Adrenal gland (tissue), 12 donors: Measurements from ENCODE around the gene ASB1. TPM values are rescaled to one million over a fixed set of nuclear protein-coding genes. Genes with fewer than 3 reads are reported as not detected.

Experiments
- DNase-seq, 7 donors: peaks; one replicate each; pipeline ENCODE4 v3.0.0-alpha.2; 2019 to 2020
- H3K27ac ChIP-seq, 5 donors: fragments of 200-600 bp; sonication (generic) in 4 of 5; 1 replicate in 3 of 5; 2 replicates in 2 of 5; pipeline versions ENCODE4 v1.5.1 to v1.8.0; 2016 to 2020; ENCODE audit warnings: mild to moderate bottlenecking in 1 of 5
- H3K27me3 ChIP-seq: fragments of 200-600 bp; 2 replicates; pipeline ENCODE4 v1.8.0; 2021
- H3K36me3 ChIP-seq, 2 donors: fragments of 200-600 bp; replicated peaks in 1 of 2; 1 replicate in 1 of 2; 2 replicates in 1 of 2; pipeline versions ENCODE4 v1.5.1 to v1.8.0; 2018 to 2022
- H3K4me1 ChIP-seq, 2 donors: fragments of 200-600 bp; replicated peaks in 1 of 2; 1 replicate in 1 of 2; 2 replicates in 1 of 2; pipeline versions ENCODE4 v1.5.1 to v1.8.0; 2018 to 2021
- H3K4me3 ChIP-seq, 4 donors: fragments of 200-600 bp; sonication (generic) in 3 of 4; one replicate each; pipeline ENCODE4 v1.5.1; 2016 to 2018
- H3K9me3 ChIP-seq, 3 donors: fragments of 200-600 bp; sonication (generic) in 1 of 3; replicated peaks in 1 of 3; 1 replicate in 2 of 3; 2 replicates in 1 of 3; pipeline versions ENCODE4 v1.5.1 to v1.8.0; 2016 to 2021
- CTCF ChIP-seq, 6 experiments: fragments of 450-650 bp in 4 of 6; fragments of 200-600 bp in 2 of 6; sonication (generic) in 1 of 6; IDR thresholded peaks; 1 replicate in 5 of 6; 2 replicates in 1 of 6; pipeline versions ENCODE4 v1.5.1 to v1.8.0; 2016 to 2021; ENCODE audit warnings: antibody characterized with exemption in 6 of 6, mild to moderate bottlenecking in 2 of 6, moderate library complexity in 1 of 6
- POLR2A ChIP-seq, 2 donors: fragments of 450-650 bp; IDR thresholded peaks; one replicate each; pipeline ENCODE4 v1.6.1; 2017; ENCODE audit warnings: antibody characterized with exemption in 2 of 2, mild to moderate bottlenecking in 2 of 2, moderate library complexity in 1 of 2
- WGBS, 4 donors: extraction: QIAGEN DNeasy Blood & Tissue Kit in 2 of 4; methylation state at CpG; one replicate each; pipeline versions ENCODE4 v1.1.5 to v1.1.7; 2013 to 2017; 5-methylcytosine and 5-hydroxymethylcytosine counted together
- intact Hi-C, 2 donors: fragments of 100-400 bp; cut with DNase I; formaldehyde crosslinking; loops; one replicate each; pipeline versions ENCODE4 v1.14.1 to v1.15.0; 2022 to 2023
- polyA plus RNA-seq, 3 donors: library from polyadenylated mRNA; stranded (reverse); fragments of 200-250 nt in 2 of 3; fragments of 350-450 nt in 1 of 3; fragmentation: Illumina TruSeq in 1 of 3; extraction: RNeasy Lipid Tissue Mini Kit (QIAGEN cat#74804) in 1 of 3; gene quantifications; one replicate each; pipeline ENCODE4 v1.2.3, GENCODE V29; 2013 to 2014
- total RNA-seq, 9 donors: library from RNA; depleted of rRNA in 4 of 9; stranded (reverse); fragments of >200 nt in 4 of 9; fragments of 120-200 nt in 1 of 9; fragmentation: NEBNext Ultra II Directional in 1 of 9; extraction: Animal tissue kit (Norgen Biotek cat#: 25700) in 1 of 9; gene quantifications; one replicate each; pipeline versions ENCODE4 v1.1.0 to v1.2.4, GENCODE V29; 2013 to 2023
- donor health status: healthy with polysubstance abuse.
- donor health status: Bipolar disorder and iron deficiency.
- donor health status: DM: yes; HTN: yes; CAD: no.
- donor health status: DM: no; HTN: no; CAD: no.
- donor health status: DM: no; HTN: no; CAD: no.
- donor health status: DM: yes; HTN: yes; CAD: no.

ASB1 gene
- total and polyA plus RNA-seq, 12 donors, result 12.2 to 28.8 (median 19.6) TPM

- H3K4me1 ChIP-seq, result peaks cover 0 to under 1% of the 10 kb centered on the region in 2 donors
- 76 to 81% (median 78%) methylated on average over 8 of the region's 8 CpGs for WGBS, 4 donors
- H3K27ac ChIP-seq, result no peak overlapping the region
- H3K9me3 ChIP-seq, result no peaks in the 10 kb centered on the region
- intact Hi-C loops, result no loop called here
- H3K4me3 ChIP-seq, result no peak overlapping the region
- DNase-seq, result no peak
- TF ChIP-seq CTCF (IDR thresholded peaks at IDR 0.05) (no peak), POLR2A (IDR thresholded peaks at IDR 0.05) (no peak)
- no peaks in the 10 kb centered on the region for H3K27me3 ChIP-seq
- H3K36me3 ChIP-seq, result no peaks in the 10 kb centered on the region
Measured at GRCh38 chr2:238420442-238420841, 6.3 kb upstream of the ASB1 start.

- TF ChIP-seq CTCF (IDR thresholded peaks at IDR 0.05), result no peak
- H3K36me3 ChIP-seq, result no peaks in the 10 kb centered on the region
- 57 to 87% (median 70%) methylated on average over 15 to 16 of the region's 16 CpGs for WGBS, 4 donors
- H3K4me3 ChIP-seq, result no peak overlapping the region
- H3K4me1 ChIP-seq, result peaks cover 6 to 7% of the 10 kb centered on the region in 2 donors
- peak overlapping the region in 1 of 5 donors; percentile 43 for H3K27ac ChIP-seq
- no peaks in the 10 kb centered on the region for H3K9me3 ChIP-seq
- intact Hi-C loops, result no loop called here
- no peak for DNase-seq
- no peaks in the 10 kb centered on the region for H3K27me3 ChIP-seq
Measured at GRCh38 chr2:238420878-238421694, 5.6 kb upstream of the ASB1 start.

GRCh38 chr2:238421695-238422035 is 5.1 kb upstream of the ASB1 start:
- no peak for TF ChIP-seq POLR2A (IDR thresholded peaks at IDR 0.05)
- TF ChIP-seq CTCF (IDR thresholded peaks at IDR 0.05), result no peak
- intact Hi-C loops, result no loop called here
- Histone ChIP-seq H3K36me3 (no peaks in the 10 kb centered on the region), H3K4me3 (no peak overlapping the region), H3K27ac (peak overlapping the region in 1 of 5 donors; percentile 43), H3K4me1 (peaks cover 8% of the 10 kb centered on the region in 2 donors), H3K9me3 (no peaks in the 10 kb centered on the region), H3K27me3 (no peaks in the 10 kb centered on the region)
- 82 to 87% (median 85%) methylated on average over 8 to 18 of the region's 18 CpGs for WGBS, 4 donors
- DNase-seq, result no peak

GRCh38 chr2:238422285-238422684 is 4.4 kb upstream of the ASB1 start:
- no peaks in the 10 kb centered on the region for H3K36me3 ChIP-seq
- H3K9me3 ChIP-seq, result no peaks in the 10 kb centered on the region
- no peak for TF ChIP-seq POLR2A (IDR thresholded peaks at IDR 0.05)
- intact Hi-C loops, result no loop called here
- H3K4me3 ChIP-seq, result no peak overlapping the region
- no peaks in the 10 kb centered on the region for H3K27me3 ChIP-seq
- no peak overlapping the region for H3K27ac ChIP-seq
- peaks cover 8% of the 10 kb centered on the region in 2 donors for H3K4me1 ChIP-seq
- WGBS, 4 donors, result 85 to 97% (median 89%) methylated on average over 7 to 10 of the region's 10 CpGs
- DNase-seq, result no peak

GRCh38 chr2:238422940-238423339 is 3.8 kb upstream of the ASB1 start:
- no peak for DNase-seq
- Histone ChIP-seq H3K27ac (no peak overlapping the region), H3K36me3 (no peaks in the 10 kb centered on the region), H3K4me3 (no peak overlapping the region), H3K27me3 (no peaks in the 10 kb centered on the region), H3K4me1 (peaks cover 11 to 12% of the 10 kb centered on the region in 2 donors), H3K9me3 (no peaks in the 10 kb centered on the region)
- TF ChIP-seq POLR2A (IDR thresholded peaks at IDR 0.05), result no peak
- no peak for TF ChIP-seq CTCF (IDR thresholded peaks at IDR 0.05)
- 88 to 100% (median 91%) methylated on average over 1 to 7 of the region's 7 CpGs for WGBS, 4 donors
- intact Hi-C loops, result no loop called here
